Stimulated activated CD4-positive, alpha-beta T cell treated with anti-CD3 and anti-CD28 coated beads, Interleukin-4, amount 100 ng/mL, for 1 hour (primary cell): ENCODE data around the gene MAN1A2.
"Not testable (repeated sequence)": the region's sequence is repeated elsewhere in the genome, so short reads cannot be mapped to it uniquely, and the experiment has no call there.

Experiments used
- DNase-seq: peaks from one replicate; pipeline ENCODE4 v3.0.0-alpha.2; 2020

The MAN1A2 gene

GRCh38 chr1:117367046-117368025 is at the start of gene MAN1A2:
Gene MAN1A2 (plus strand): TSS chr1:117367449. CDS start chr1:117368184, 735 bp downstream.
- DNase-seq: peak; percentile 72

- DNase-seq: no peak
Measured at GRCh38 chr1:117318011-117318410, 49.2 kb upstream of the MAN1A2 start.

GRCh38 chr1:117318426-117318825 is 48.8 kb upstream of the MAN1A2 start:
- no peak for DNase-seq

GRCh38 chr1:117320515-117320914 is 46.7 kb upstream of the MAN1A2 start:
- DNase-seq: no peak

- DNase-seq: no peak
Measured at GRCh38 chr1:117321680-117322609, 45.3 kb upstream of the MAN1A2 start.

- no peak for DNase-seq
Measured at GRCh38 chr1:117324357-117324756, 42.9 kb upstream of the MAN1A2 start.

- DNase-seq: not testable (repeated sequence)
Measured at GRCh38 chr1:117326035-117326434, 41.2 kb upstream of the MAN1A2 start.

GRCh38 chr1:117327011-117327410 is 40.2 kb upstream of the MAN1A2 start:
- no peak for DNase-seq

- no peak for DNase-seq
Measured at GRCh38 chr1:117335376-117336086, 31.7 kb upstream of the MAN1A2 start.

- DNase-seq: no peak
Measured at GRCh38 chr1:117336088-117336817, 31.0 kb upstream of the MAN1A2 start.

GRCh38 chr1:117339866-117340700 is 27.2 kb upstream of the MAN1A2 start:
- no peak for DNase-seq

- DNase-seq: no peak
Measured at GRCh38 chr1:117341123-117341522, 26.1 kb upstream of the MAN1A2 start.

- no peak for DNase-seq
Measured at GRCh38 chr1:117342397-117342796, 24.9 kb upstream of the MAN1A2 start.

GRCh38 chr1:117346206-117346928 is 20.9 kb upstream of the MAN1A2 start:
- no peak for DNase-seq

GRCh38 chr1:117347907-117348306 is 19.3 kb upstream of the MAN1A2 start:
- no peak for DNase-seq

- not testable (repeated sequence) for DNase-seq
Measured at GRCh38 chr1:117352695-117353094, 14.6 kb upstream of the MAN1A2 start.

GRCh38 chr1:117357833-117358603 is 9.2 kb upstream of the MAN1A2 start:
- DNase-seq: not testable (repeated sequence)

- DNase-seq: not testable (repeated sequence)
Measured at GRCh38 chr1:117358604-117358887, 8.7 kb upstream of the MAN1A2 start.

- DNase-seq: no peak
Measured at GRCh38 chr1:117359561-117360289, 7.5 kb upstream of the MAN1A2 start.
